IMR-90 (cell line): ENCODE measurements around the gene SOX1. TPM values are rescaled to one million over a fixed set of nuclear protein-coding genes. Genes with fewer than 3 reads are reported as not detected.

Experiments
- ATAC-seq: fragments of 200-7000 bp; cut with Tn5 transposase; 2 replicates; pipeline ENCODE4 v1.9.1; 2020; ENCODE audit warnings: low read depth, mild to moderate bottlenecking, moderate library complexity
- BruUV-seq: library from RNA; stranded (reverse); fragments of 400-500 nt; replicated peaks from 2 replicates; lab custom pipeline; 2021; lab: Mats Ljungman, UMichigan
- CTCF ChIA-PET: fragments of 300-600 bp; formaldehyde crosslinking; extraction: SDS; loops from one replicate; lab custom pipeline; 2021; ENCODE audit warnings: antibody characterized with exemption; lab: Yijun Ruan, JAX
- POLR2A ChIA-PET: fragments of 300-600 bp; sonication (Branson Sonifier 250); formaldehyde crosslinking; loops from one replicate; lab custom pipeline; 2022; ENCODE audit warnings: antibody characterized with exemption; ENCODE audit not compliant: unreplicated experiment; lab: Charles Lee
- DNase-seq: peaks from one replicate; pipeline ENCODE4 v3.0.0; 2013
- H2AFZ ChIP-seq: replicated peaks from 2 replicates; pipeline ENCODE3; 2013; ENCODE audit warnings: low read length, mild to moderate bottlenecking; ENCODE audit not compliant: poor library complexity
- H2AK5ac ChIP-seq: 2 replicates; pipeline ENCODE4 v1.6.1; 2013; ENCODE audit warnings: low read depth, low read length, inconsistent platforms
- H2AK9ac ChIP-seq: replicated peaks from 2 replicates; pipeline ENCODE3; 2013; ENCODE audit warnings: mild to moderate bottlenecking, low read depth, low read length, moderate library complexity; ENCODE audit not compliant: poor library complexity
- H2BK120ac ChIP-seq: 2 replicates; pipeline ENCODE4 v1.6.1; 2013; ENCODE audit warnings: low read depth, low read length, inconsistent platforms
- H2BK15ac ChIP-seq: 3 replicates; pipeline ENCODE4 v1.6.1; 2013; ENCODE audit warnings: low read depth, low read length, inconsistent platforms
- H2BK20ac ChIP-seq: 2 replicates; pipeline ENCODE4 v1.6.1; 2013; ENCODE audit warnings: low read depth, mild to moderate bottlenecking, inconsistent platforms, low read length, moderate library complexity
- H2BK5ac ChIP-seq: 2 replicates; pipeline ENCODE4 v1.6.1; 2013; ENCODE audit warnings: mild to moderate bottlenecking, low read depth, low read length, inconsistent platforms; ENCODE audit not compliant: poor library complexity, severe bottlenecking
- H3K14ac ChIP-seq: replicated peaks from 2 replicates; pipeline ENCODE4 v1.6.1; 2013; ENCODE audit warnings: low read depth, low read length, inconsistent platforms
- H3K18ac ChIP-seq: 2 replicates; pipeline ENCODE4 v1.6.1; 2013; ENCODE audit warnings: low read depth, low read length, control low read depth
- H3K23ac ChIP-seq: 2 replicates; pipeline ENCODE4 v1.6.1; 2013; ENCODE audit warnings: low read depth, low read length, inconsistent platforms
- H3K27ac ChIP-seq: 2 replicates; pipeline ENCODE4 v1.5.1; 2013; ENCODE audit warnings: mild to moderate bottlenecking, control low read depth, low read length; ENCODE audit not compliant: insufficient read depth
- H3K27me3 ChIP-seq: 2 replicates; pipeline ENCODE4 v1.6.1; 2013; ENCODE audit warnings: low read length; ENCODE audit not compliant: control insufficient read depth, insufficient read depth
- H3K36me3 ChIP-seq: 2 replicates; pipeline ENCODE4 v1.6.1; 2013; ENCODE audit warnings: low read length, mixed read lengths; ENCODE audit not compliant: control insufficient read depth, insufficient read depth
- H3K4ac ChIP-seq: 2 replicates; pipeline ENCODE4 v1.6.1; 2013; ENCODE audit warnings: low read depth, low read length, inconsistent platforms
- H3K4me1 ChIP-seq: 2 replicates; pipeline ENCODE4 v1.6.1; 2013; ENCODE audit warnings: low read length, mixed read lengths; ENCODE audit not compliant: control insufficient read depth, insufficient read depth
- H3K4me2 ChIP-seq: 2 replicates; pipeline ENCODE4 v1.6.1; 2013; ENCODE audit warnings: low read depth, mild to moderate bottlenecking, control low read depth, low read length, moderate library complexity
- H3K4me3 ChIP-seq: 2 replicates; pipeline ENCODE4 v1.5.1; 2013; ENCODE audit warnings: low read depth, mild to moderate bottlenecking, control low read depth, low read length, moderate library complexity; ENCODE audit not compliant: insufficient read depth
- H3K56ac ChIP-seq: 2 replicates; pipeline ENCODE4 v1.6.1; 2013; ENCODE audit warnings: low read length, inconsistent platforms; ENCODE audit not compliant: insufficient read depth; ENCODE audit errors: extremely low read depth
- H3K79me1 ChIP-seq, 2 experiments: 2 replicates each; pipeline ENCODE4 v1.6.1; 2013; ENCODE audit warnings: low read length in 2 of 2, inconsistent platforms in 1 of 2, low read depth in 1 of 2
- H3K9ac ChIP-seq: 2 replicates; pipeline ENCODE4 v1.6.1; 2013; ENCODE audit warnings: low read depth, low read length, control low read depth
- H3K9me1 ChIP-seq: 2 replicates; pipeline ENCODE4 v1.6.1; 2013; ENCODE audit warnings: low read length, inconsistent platforms; ENCODE audit not compliant: insufficient read depth
- H3K9me3 ChIP-seq: 2 replicates; pipeline ENCODE4 v1.6.1; 2013; ENCODE audit warnings: low read length; ENCODE audit not compliant: control insufficient read depth, insufficient read depth
- H4K20me1 ChIP-seq: 2 replicates; pipeline ENCODE4 v1.6.1; 2013; ENCODE audit warnings: low read length, inconsistent platforms; ENCODE audit not compliant: insufficient read depth
- H4K5ac ChIP-seq: 2 replicates; pipeline ENCODE4 v1.6.1; 2013; ENCODE audit warnings: mild to moderate bottlenecking, low read depth, low read length, control low read depth
- H4K8ac ChIP-seq, 2 experiments: 2 replicates each; pipeline ENCODE4 v1.6.1; 2013; ENCODE audit warnings: low read depth in 2 of 2, low read length in 2 of 2, control low read depth in 1 of 2, inconsistent platforms in 1 of 2
- H4K91ac ChIP-seq: 2 replicates; pipeline ENCODE4 v1.6.1; 2013; ENCODE audit warnings: low read depth, low read length, inconsistent platforms; ENCODE audit not compliant: insufficient read depth
- CEBPB ChIP-seq: IDR thresholded peaks from 2 replicates; pipeline ENCODE4 v1.6.1; 2012; ENCODE audit warnings: low read depth, low read length, improper control_type of control experiment
- CTCF ChIP-seq: conservative IDR thresholded peaks from 2 replicates; pipeline ENCODE4 v1.5.1; 2012; ENCODE audit warnings: mild to moderate bottlenecking, low read depth, low read length, improper control_type of control experiment
- MAFK ChIP-seq: IDR thresholded peaks from 2 replicates; pipeline ENCODE4 v1.6.1; 2012; ENCODE audit warnings: low read depth, low read length, improper control_type of control experiment
- MXI1 ChIP-seq: IDR thresholded peaks from 2 replicates; pipeline ENCODE4 v1.6.1; 2012; ENCODE audit warnings: low read depth, mild to moderate bottlenecking, low read length, moderate library complexity, borderline replicate concordance
- NFE2L2 ChIP-seq: fragments of 150-350 bp; IDR thresholded peaks from 2 replicates; pipeline ENCODE4 v1.6.1; 2016; ENCODE audit warnings: low read depth, mild to moderate bottlenecking, low read length
- USF2 ChIP-seq: fragments of 150-350 bp; IDR thresholded peaks from 2 replicates; pipeline ENCODE4 v1.6.1; 2017; ENCODE audit warnings: mild to moderate bottlenecking, antibody characterized with exemption, low read length, low read depth
- WGBS, 2 experiments: methylation state at CpG; one replicate each; pipeline versions ENCODE4 v1.1.5 to v1.1.7; 2013; ENCODE audit warnings: missing lambda C conversion rate in 2 of 2; ENCODE audit not compliant: insufficient read length in 1 of 2; ENCODE audit errors: extremely low coverage in 2 of 2; 5-methylcytosine and 5-hydroxymethylcytosine counted together
- dilution Hi-C: fragments of 300-500 bp; cut with HindIII; formaldehyde crosslinking; loops from one replicate; pipeline ENCODE4 v1.14.3; 2018; ENCODE audit warnings: low sequenced_read_pairs; ENCODE audit not compliant: unreplicated experiment
- in situ Hi-C: fragments of 300-500 bp; cut with MboI; formaldehyde crosslinking; loops from 3 replicates; pipeline ENCODE4 v1.14.3; 2019; ENCODE audit warnings: low sequenced_read_pairs, inconsistent platforms, mixed read lengths
- intact Hi-C: fragments of 100-400 bp; cut with micrococcal nuclease; formaldehyde crosslinking; loops from 2 replicates; pipeline ENCODE4 v1.10.0; 2022
- polyA plus RNA-seq, 3 experiments: library from polyadenylated mRNA; depleted of rRNA; stranded (reverse); fragments of >200 nt; gene quantifications; 2 replicates each; pipeline ENCODE4 v1.2.3, GENCODE V29; 2012; ENCODE audit warnings: low replicate concordance in 1 of 3
- total RNA-seq: library from RNA; depleted of rRNA; stranded (reverse); fragments of >200 nt; gene quantifications from 2 replicates; pipeline ENCODE4 v1.2.3, GENCODE V29; 2012

The SOX1 gene
- total and polyA plus RNA-seq, 2 of the 4 experiments (the other 2 are of a cell fraction) = not detected

GRCh38 chr13:112113348-112113747 is 46.4 kb downstream of the SOX1 start:
- no peaks in the 10 kb centered on the region for H3K27me3 ChIP-seq
- POLR2A ChIA-PET = no interaction called here

More at GRCh38 chr13:112113348-112113747, 46.4 kb downstream of the SOX1 start:
- Histone ChIP-seq H4K5ac (no peak overlapping the region), H2BK5ac (no peak overlapping the region), H3K27ac (no peak overlapping the region), H2AK9ac (no peak overlapping the region), H4K91ac (no peak overlapping the region), H3K18ac (no peak overlapping the region), H2AFZ (no peak overlapping the region), H3K79me1 (no peaks in the 10 kb centered on the region), H3K9ac (no peak overlapping the region), H2BK20ac (no peak overlapping the region), H3K14ac (no peak overlapping the region), H3K9me3 (peaks cover 44% of the 10 kb centered on the region), H2BK15ac (no peak overlapping the region), H3K23ac (no peak overlapping the region), H3K4ac (no peak overlapping the region), H4K20me1 (no peaks in the 10 kb centered on the region), H3K56ac (no peak overlapping the region), H3K36me3 (no peaks in the 10 kb centered on the region), H2BK120ac (no peak overlapping the region), H3K9me1 (no peaks in the 10 kb centered on the region), H3K4me3 (no peak overlapping the region), H4K8ac (no peak overlapping the region), H3K4me2 (no peak overlapping the region), H2AK5ac (no peak overlapping the region), H3K4me1 (no peaks in the 10 kb centered on the region)
- dilution Hi-C loops (no loop called here), intact Hi-C loops (no loop called here), in situ Hi-C loops (no loop called here)
- TF ChIP-seq USF2 (no peak), MXI1 (no peak), CTCF (no peak), CEBPB (no peak), MAFK (no peak), NFE2L2 (no peak)
- DNase-seq = no peak
- BruUV-seq = no TSS peak
- WGBS, 2 experiments = 68% methylated on average over 4 of the region's 7 CpGs; no CpG with 5 or more reads in 1 of the 2 experiments
- CTCF ChIA-PET = no interaction called here
- ATAC-seq = no peak
